ENCODE data around the gene OLFML2A.
"Not testable (repeated sequence)": the region's sequence is repeated elsewhere in the genome, so short reads cannot be mapped to it uniquely, and the experiment has no call there.

The OLFML2A gene

DNA sequence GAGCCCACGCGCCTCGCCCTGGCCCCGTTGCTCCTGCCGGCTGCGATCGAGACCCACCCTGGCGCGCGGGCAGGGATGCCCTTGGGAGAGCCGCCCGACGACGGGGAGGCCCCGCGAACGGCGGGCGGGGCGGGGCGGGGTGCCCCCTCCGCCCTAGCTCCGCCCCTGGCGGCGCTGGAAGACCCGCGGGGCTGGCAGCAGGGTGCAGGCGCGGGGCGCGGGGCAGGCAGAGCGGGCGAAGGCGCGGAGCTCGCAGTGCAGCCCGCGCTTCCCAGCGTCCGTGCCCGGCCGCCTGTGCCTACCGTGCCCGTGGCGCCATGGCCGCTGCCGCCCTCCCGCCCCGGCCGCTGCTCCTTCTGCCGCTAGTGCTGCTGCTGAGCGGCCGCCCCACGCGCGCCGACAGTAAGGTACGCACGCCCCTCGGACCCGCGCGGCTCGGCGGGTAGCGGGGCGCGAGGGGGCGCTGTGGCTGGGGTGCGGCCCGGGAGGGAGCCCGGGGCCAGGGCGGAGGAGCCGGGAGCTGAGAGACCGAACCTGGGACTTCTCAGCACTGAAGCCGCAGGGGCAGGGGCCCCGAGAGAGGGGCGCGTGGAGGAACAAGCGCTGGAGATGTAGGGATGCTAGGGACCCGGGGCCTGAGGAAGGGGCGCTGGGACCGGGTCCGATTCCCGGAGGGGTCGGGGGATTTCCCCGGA is at the start of gene OLFML2A:
TSS of gene OLFML2A (plus strand) at position 180 of the 695 bp plus-strand sequence. CDS start at position 318, 138 bp downstream.
- Histone ChIP-seq H3K27ac (ENCODE audit: low read length) (no peak within 1 kb of the TSS), H3K4me1 (ENCODE audit: control insufficient read depth in 1 of 2, insufficient read depth in 2 of 2, low read length in 2 of 2) (peaks cover 7 to 49% of the 10 kb centered on the region in 2 donors), H3K9me3 (ENCODE audit: control insufficient read depth in 1 of 2, low read length in 2 of 2) (no peaks in the 10 kb centered on the region), H3K4me3 (ENCODE audit: low read depth in 1 of 2, low read length in 2 of 2) (peak within 1 kb of the TSS; percentile 52 to 72), H3K36me3 (ENCODE audit: control insufficient read depth in 1 of 2, insufficient read depth in 2 of 2, low read length in 2 of 2) (no peaks in the 10 kb centered on the region), H3K27me3 (ENCODE audit: low read depth, low read length) (no peaks in the 10 kb centered on the region)

DNA sequence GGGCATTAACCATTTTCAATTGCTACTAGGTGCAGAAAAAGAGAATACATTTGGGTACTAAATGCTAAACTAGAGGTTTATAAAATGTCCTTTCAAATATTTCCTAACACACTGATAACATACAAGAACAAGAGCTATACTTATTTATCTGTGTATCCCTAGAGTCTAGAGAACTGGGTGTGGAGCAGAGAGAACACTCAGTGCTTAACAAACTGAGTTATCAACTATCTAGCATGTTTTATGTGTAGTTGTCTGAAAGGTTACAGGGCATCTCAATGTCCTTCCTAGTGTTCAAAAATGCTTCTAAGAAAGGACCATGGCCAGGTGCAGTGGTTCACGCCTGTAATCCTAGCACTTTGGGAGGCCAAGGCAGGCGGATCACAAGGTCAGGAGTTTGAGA is 46.2 kb upstream of the OLFML2A start:
- no peak overlapping the region for H3K4me3 ChIP-seq (ENCODE audit: low read depth in 1 of 2, low read length in 2 of 2)
- no peaks in the 10 kb centered on the region for H3K27me3 ChIP-seq (ENCODE audit: low read depth, low read length)
- no peaks in the 10 kb centered on the region for H3K4me1 ChIP-seq (ENCODE audit: control insufficient read depth in 1 of 2, insufficient read depth in 2 of 2, low read length in 2 of 2)
- H3K36me3 ChIP-seq (ENCODE audit: control insufficient read depth in 1 of 2, insufficient read depth in 2 of 2, low read length in 2 of 2), result no peaks in the 10 kb centered on the region
- no peaks in the 10 kb centered on the region for H3K9me3 ChIP-seq (ENCODE audit: control insufficient read depth in 1 of 2, low read length in 2 of 2)
- H3K27ac ChIP-seq (ENCODE audit: low read length), result no peak overlapping the region

DNA sequence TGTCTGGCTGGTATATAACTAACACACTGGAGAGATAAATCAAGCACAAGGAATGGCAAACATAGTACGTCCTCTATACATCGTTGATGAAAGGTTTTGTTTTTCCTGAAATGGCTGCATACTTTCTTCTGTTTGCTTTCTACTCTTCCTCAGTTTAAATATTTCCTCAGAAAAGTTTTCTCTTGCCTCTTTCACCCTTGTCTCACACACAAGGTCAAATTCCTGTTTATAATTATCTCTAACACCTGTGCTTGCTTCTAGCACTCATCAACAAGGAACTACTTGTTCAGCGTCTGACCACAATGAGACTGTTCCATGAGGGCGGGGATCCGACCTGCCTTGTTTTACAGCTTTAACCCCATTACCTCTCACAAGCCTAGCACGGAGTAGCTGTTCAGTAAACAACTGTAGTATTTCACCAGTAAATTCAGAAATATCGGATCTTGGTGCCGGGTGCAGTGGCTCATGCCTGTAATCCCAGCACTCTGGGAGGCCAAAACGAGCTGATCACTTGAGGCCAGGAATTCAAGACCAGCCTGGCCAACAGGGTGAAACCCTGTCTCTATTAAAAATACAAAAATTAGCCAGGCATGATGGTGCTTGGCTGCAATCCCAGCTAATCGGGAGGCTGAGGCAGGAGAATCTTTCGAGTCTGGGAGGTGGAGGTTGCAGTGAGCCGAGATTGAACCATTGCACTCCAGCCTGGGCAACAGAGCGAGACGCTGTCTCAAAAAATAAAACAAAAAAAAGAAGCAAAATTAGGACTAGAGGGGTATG is 42.8 kb upstream of the OLFML2A start:
- Histone ChIP-seq H3K4me3 (ENCODE audit: low read depth in 1 of 2, low read length in 2 of 2) (no peak overlapping the region), H3K4me1 (ENCODE audit: control insufficient read depth in 1 of 2, insufficient read depth in 2 of 2, low read length in 2 of 2) (no peaks in the 10 kb centered on the region), H3K27me3 (ENCODE audit: low read depth, low read length) (no peaks in the 10 kb centered on the region), H3K9me3 (ENCODE audit: control insufficient read depth in 1 of 2, low read length in 2 of 2) (no peaks in the 10 kb centered on the region), H3K27ac (ENCODE audit: low read length) (peak overlapping the region; percentile 35), H3K36me3 (ENCODE audit: control insufficient read depth in 1 of 2, insufficient read depth in 2 of 2, low read length in 2 of 2) (no peaks in the 10 kb centered on the region)

DNA sequence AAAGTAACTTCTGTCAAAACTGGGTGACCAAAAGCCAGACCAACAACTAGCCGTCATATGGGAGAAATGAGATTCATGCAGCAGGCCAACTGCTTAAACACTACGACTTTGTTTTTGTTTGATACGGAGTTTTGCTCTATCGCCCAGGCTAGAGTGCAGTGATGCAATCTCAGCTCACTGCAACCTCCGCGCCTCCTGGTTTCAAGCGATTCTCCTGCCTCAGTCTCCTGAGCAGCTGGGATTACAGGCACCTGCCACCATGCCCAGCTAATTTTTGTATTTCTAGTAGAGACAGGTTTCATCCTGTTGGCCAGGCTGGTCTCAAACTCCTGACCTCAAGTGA is 42.2 kb upstream of the OLFML2A start:
- H3K27ac ChIP-seq (ENCODE audit: low read length); H3K27me3 ChIP-seq (ENCODE audit: low read depth, low read length); H3K36me3 ChIP-seq (ENCODE audit: control insufficient read depth in 1 of 2, insufficient read depth in 2 of 2, low read length in 2 of 2); H3K9me3 ChIP-seq (ENCODE audit: control insufficient read depth in 1 of 2, low read length in 2 of 2); H3K4me3 ChIP-seq (ENCODE audit: low read depth in 1 of 2, low read length in 2 of 2); H3K4me1 ChIP-seq (ENCODE audit: control insufficient read depth in 1 of 2, insufficient read depth in 2 of 2, low read length in 2 of 2): not testable (repeated sequence)

DNA sequence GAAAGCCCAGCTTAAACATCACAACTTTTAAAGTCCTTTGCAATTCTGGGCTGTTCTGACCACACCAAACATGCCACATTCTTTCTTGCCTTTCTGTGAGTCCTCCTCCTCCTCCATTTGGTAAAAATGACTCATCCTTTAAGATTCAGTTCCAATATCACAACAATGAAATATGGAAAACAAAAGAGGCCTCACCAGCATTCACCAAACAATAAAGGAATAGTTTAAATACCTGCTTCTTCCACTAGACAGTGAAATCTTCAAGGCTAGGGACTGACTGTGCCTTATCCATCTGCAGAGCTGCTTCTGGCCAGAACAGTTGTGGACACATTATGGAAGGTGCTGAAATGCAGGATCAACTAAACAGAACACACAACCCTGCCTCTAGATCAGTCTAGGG is 41.8 kb upstream of the OLFML2A start:
- Histone ChIP-seq H3K4me3 (ENCODE audit: low read depth in 1 of 2, low read length in 2 of 2) (no peak overlapping the region), H3K27ac (ENCODE audit: low read length) (no peak overlapping the region), H3K9me3 (ENCODE audit: control insufficient read depth in 1 of 2, low read length in 2 of 2) (no peaks in the 10 kb centered on the region), H3K4me1 (ENCODE audit: control insufficient read depth in 1 of 2, insufficient read depth in 2 of 2, low read length in 2 of 2) (no peaks in the 10 kb centered on the region), H3K27me3 (ENCODE audit: low read depth, low read length) (no peaks in the 10 kb centered on the region), H3K36me3 (ENCODE audit: control insufficient read depth in 1 of 2, insufficient read depth in 2 of 2, low read length in 2 of 2) (no peaks in the 10 kb centered on the region)

DNA sequence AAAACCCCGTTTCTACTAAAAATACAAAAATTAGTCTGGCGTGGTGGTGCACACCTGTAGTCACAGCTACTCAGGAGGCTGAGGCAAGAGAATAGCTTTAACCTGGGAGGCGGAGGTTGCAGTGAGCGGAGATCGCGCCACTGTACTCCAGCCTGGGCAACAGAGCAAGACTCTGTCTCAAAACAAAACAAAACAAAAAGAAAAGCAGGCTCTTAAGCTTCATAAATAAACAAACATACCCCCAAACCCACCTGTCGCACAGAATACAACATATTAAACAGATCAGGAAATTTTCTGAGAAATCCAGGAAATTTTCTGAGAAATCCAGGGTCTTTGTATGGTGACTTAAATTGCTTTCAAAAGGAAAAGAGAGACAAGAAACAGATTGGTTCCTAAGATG is 38.9 kb upstream of the OLFML2A start:
- H3K4me3 ChIP-seq (ENCODE audit: low read depth in 1 of 2, low read length in 2 of 2); H3K4me1 ChIP-seq (ENCODE audit: control insufficient read depth in 1 of 2, insufficient read depth in 2 of 2, low read length in 2 of 2); H3K9me3 ChIP-seq (ENCODE audit: control insufficient read depth in 1 of 2, low read length in 2 of 2); H3K27me3 ChIP-seq (ENCODE audit: low read depth, low read length); H3K36me3 ChIP-seq (ENCODE audit: control insufficient read depth in 1 of 2, insufficient read depth in 2 of 2, low read length in 2 of 2); H3K27ac ChIP-seq (ENCODE audit: low read length): not testable (repeated sequence)

DNA sequence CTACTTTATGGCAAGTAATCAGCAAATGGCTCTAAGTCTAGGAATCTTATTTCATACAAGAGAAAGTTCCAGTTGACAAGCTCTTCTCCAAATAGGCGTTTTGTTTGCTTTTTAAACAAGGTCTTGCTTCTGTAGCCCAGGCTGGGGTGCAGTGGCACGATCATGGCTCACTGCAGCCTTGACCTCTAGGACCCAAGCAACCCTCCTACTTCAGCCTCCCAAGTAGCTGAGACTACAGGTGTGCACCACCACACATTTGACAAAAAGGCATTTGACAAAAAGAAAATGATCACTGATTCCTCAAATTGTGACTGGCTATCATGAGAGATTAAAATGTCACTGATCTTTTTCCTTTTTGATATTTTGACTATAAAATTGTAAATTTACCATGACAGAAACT is 37.6 kb upstream of the OLFML2A start:
- Histone ChIP-seq H3K4me3 (ENCODE audit: low read depth in 1 of 2, low read length in 2 of 2) (no peak overlapping the region), H3K27ac (ENCODE audit: low read length) (no peak overlapping the region), H3K27me3 (ENCODE audit: low read depth, low read length) (no peaks in the 10 kb centered on the region), H3K9me3 (ENCODE audit: control insufficient read depth in 1 of 2, low read length in 2 of 2) (no peaks in the 10 kb centered on the region), H3K36me3 (ENCODE audit: control insufficient read depth in 1 of 2, insufficient read depth in 2 of 2, low read length in 2 of 2) (no peaks in the 10 kb centered on the region), H3K4me1 (ENCODE audit: control insufficient read depth in 1 of 2, insufficient read depth in 2 of 2, low read length in 2 of 2) (no peaks in the 10 kb centered on the region)

DNA sequence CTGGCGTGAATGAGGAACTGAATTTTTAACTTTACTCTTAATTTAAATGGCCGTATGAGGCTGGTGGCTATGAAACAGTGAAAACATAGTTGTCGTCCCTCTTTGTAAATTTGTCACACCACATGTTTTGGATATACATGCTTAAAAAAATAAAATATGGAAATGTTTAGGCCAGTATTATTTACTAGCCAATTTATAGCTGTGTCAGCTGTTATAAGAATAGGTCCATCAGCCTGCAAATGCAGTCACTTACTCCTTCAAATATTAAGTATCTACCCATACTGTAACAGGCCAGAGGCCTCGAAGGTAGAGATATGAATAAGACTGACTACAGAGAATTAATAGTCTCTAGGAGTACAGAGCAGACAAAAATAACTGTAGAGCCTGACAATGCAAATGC is 35.8 kb upstream of the OLFML2A start:
- Histone ChIP-seq H3K4me3 (ENCODE audit: low read depth in 1 of 2, low read length in 2 of 2) (no peak overlapping the region), H3K36me3 (ENCODE audit: control insufficient read depth in 1 of 2, insufficient read depth in 2 of 2, low read length in 2 of 2) (no peaks in the 10 kb centered on the region), H3K27me3 (ENCODE audit: low read depth, low read length) (no peaks in the 10 kb centered on the region), H3K9me3 (ENCODE audit: control insufficient read depth in 1 of 2, low read length in 2 of 2) (no peaks in the 10 kb centered on the region), H3K27ac (ENCODE audit: low read length) (no peak overlapping the region), H3K4me1 (ENCODE audit: control insufficient read depth in 1 of 2, insufficient read depth in 2 of 2, low read length in 2 of 2) (no peaks in the 10 kb centered on the region)

DNA sequence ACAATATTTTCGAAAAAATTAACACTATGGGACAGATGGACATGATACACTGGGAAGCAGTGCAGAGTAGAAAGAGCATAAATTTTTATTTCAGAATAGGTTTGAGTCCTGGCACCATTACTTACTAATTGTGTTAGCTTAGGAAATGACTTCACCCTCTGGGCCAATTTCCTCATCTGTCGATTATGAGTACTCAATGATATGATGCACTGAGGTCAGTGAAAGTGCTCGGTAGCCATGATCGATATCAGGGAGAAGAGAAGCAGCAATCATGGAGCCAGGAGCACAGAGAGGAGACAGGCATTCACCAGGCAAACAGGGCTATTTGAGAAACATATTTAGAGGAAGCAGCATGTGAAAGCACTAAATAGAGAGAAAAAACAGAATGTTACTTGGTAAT is 35.3 kb upstream of the OLFML2A start:
- Histone ChIP-seq H3K4me1 (ENCODE audit: control insufficient read depth in 1 of 2, insufficient read depth in 2 of 2, low read length in 2 of 2) (no peaks in the 10 kb centered on the region), H3K36me3 (ENCODE audit: control insufficient read depth in 1 of 2, insufficient read depth in 2 of 2, low read length in 2 of 2) (no peaks in the 10 kb centered on the region), H3K4me3 (ENCODE audit: low read depth in 1 of 2, low read length in 2 of 2) (no peak overlapping the region), H3K27me3 (ENCODE audit: low read depth, low read length) (no peaks in the 10 kb centered on the region), H3K27ac (ENCODE audit: low read length) (no peak overlapping the region), H3K9me3 (ENCODE audit: control insufficient read depth in 1 of 2, low read length in 2 of 2) (no peaks in the 10 kb centered on the region)

DNA sequence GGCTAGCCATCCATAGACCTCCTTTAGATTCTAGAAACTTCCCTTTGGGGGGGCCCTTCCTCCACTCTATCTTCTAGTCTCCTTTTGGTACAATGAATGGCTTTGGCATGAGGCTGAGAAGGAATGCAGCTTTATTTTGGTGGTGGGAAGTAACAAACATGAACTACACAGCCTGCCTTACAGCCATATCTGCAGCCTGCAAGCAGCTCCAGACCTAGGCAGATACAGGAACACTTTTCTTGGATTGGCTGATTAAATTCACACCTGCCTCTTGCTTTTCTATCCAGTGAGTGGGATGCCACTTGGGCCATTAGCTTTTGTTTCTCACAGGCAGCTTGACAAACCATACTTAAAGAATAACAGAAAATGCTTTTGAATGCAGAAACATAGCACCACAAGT is 34.0 kb upstream of the OLFML2A start:
- H3K27me3 ChIP-seq (ENCODE audit: low read depth, low read length), result no peaks in the 10 kb centered on the region
- no peak overlapping the region for H3K4me3 ChIP-seq (ENCODE audit: low read depth in 1 of 2, low read length in 2 of 2)
- no peak overlapping the region for H3K27ac ChIP-seq (ENCODE audit: low read length)

DNA sequence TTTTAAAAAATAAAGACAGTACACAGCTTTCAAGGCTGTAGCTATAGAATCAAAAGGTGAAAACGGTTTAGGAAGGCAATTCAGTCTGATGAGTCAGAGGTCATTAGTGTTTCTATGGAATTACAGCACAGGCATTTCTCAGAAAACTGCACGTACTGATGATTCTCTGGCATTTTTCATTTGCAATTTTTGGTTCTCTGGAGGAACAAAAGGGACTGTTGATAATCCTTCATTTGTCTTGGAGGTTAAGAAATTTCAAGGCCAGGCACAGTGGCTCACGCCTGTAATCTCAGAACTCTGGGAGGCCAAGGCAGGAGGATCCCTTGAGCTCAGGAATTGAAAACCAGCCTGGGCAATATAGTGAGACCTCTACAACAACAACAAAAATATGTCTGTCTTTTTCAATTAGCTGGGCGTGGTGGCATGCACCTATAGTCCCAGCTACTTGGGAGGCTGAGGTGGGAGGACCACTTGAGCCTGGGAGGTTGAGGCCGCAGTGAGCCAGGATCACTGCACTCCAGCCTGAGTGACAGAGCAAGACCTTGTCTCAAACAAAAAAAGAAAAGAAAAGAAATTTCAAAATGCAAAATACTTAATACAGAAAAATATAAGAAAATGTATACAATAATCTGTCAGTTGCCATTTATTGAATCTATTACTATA is 33.1 kb upstream of the OLFML2A start:
- Histone ChIP-seq H3K27ac (ENCODE audit: low read length) (no peak overlapping the region), H3K36me3 (ENCODE audit: control insufficient read depth in 1 of 2, insufficient read depth in 2 of 2, low read length in 2 of 2) (no peaks in the 10 kb centered on the region), H3K4me1 (ENCODE audit: control insufficient read depth in 1 of 2, insufficient read depth in 2 of 2, low read length in 2 of 2) (no peaks in the 10 kb centered on the region), H3K9me3 (ENCODE audit: control insufficient read depth in 1 of 2, low read length in 2 of 2) (no peaks in the 10 kb centered on the region), H3K4me3 (ENCODE audit: low read depth in 1 of 2, low read length in 2 of 2) (no peak overlapping the region), H3K27me3 (ENCODE audit: low read depth, low read length) (no peaks in the 10 kb centered on the region)

More for the DNA sequence above, 34.0 kb upstream of the OLFML2A start:
- H3K36me3 ChIP-seq (ENCODE audit: control insufficient read depth in 1 of 2, insufficient read depth in 2 of 2, low read length in 2 of 2), result no peaks in the 10 kb centered on the region
- H3K9me3 ChIP-seq (ENCODE audit: control insufficient read depth in 1 of 2, low read length in 2 of 2), result no peaks in the 10 kb centered on the region
- no peaks in the 10 kb centered on the region for H3K4me1 ChIP-seq (ENCODE audit: control insufficient read depth in 1 of 2, insufficient read depth in 2 of 2, low read length in 2 of 2)
